SJCRH30 (cell line): Measurements from ENCODE around the gene PTGES3. TPM values are rescaled to one million over a fixed set of nuclear protein-coding genes. Genes with fewer than 3 reads are reported as not detected.
A peak's percentile ranks its signal among the peaks of the same experiment; 100 is the strongest.
"Not testable (repeated sequence)": the region's sequence is repeated elsewhere in the genome, so short reads cannot be mapped to it uniquely, and the experiment has no call there.

ENCODE experiments used
- DNase-seq, 2 experiments: peaks; one replicate each; pipeline ENCODE4 v3.0.0-alpha.2; 2015 to 2020
- H3K27ac ChIP-seq: fragments of 250-450 bp; sonication (Bioruptor Pico); 2 replicates; pipeline ENCODE4 v1.5.1; 2020; ENCODE audit warnings: mild to moderate bottlenecking, moderate library complexity
- H3K27me3 ChIP-seq: fragments of 250-450 bp; sonication (Bioruptor Pico); 2 replicates; pipeline ENCODE4 v1.5.1; 2020; ENCODE audit warnings: mild to moderate bottlenecking, moderate library complexity
- H3K36me3 ChIP-seq: fragments of 250-450 bp; sonication (Bioruptor Pico); 2 replicates; pipeline ENCODE4 v1.5.1; 2020; ENCODE audit warnings: mild to moderate bottlenecking, moderate library complexity
- H3K4me1 ChIP-seq: fragments of 250-450 bp; sonication (Bioruptor Pico); 2 replicates; pipeline ENCODE4 v1.5.1; 2020; ENCODE audit warnings: mild to moderate bottlenecking, moderate library complexity
- H3K4me3 ChIP-seq: fragments of 250-450 bp; sonication (Bioruptor Pico); 2 replicates; pipeline ENCODE4 v1.5.1; 2020; ENCODE audit warnings: mild to moderate bottlenecking, moderate library complexity
- H3K9me3 ChIP-seq: fragments of 250-450 bp; sonication (Bioruptor Pico); replicated peaks from 2 replicates; pipeline ENCODE4 v1.5.1; 2020; ENCODE audit warnings: mild to moderate bottlenecking, moderate library complexity
- total RNA-seq: library from RNA; depleted of rRNA; stranded (reverse); fragments of >200 nt; shearing (Covaris generic); gene quantifications from 2 replicates; pipeline ENCODE4 v1.2.3, GENCODE V29; 2014

The PTGES3 gene
- total RNA-seq, 1 experiment from 2014 or later = 251 TPM

DNA sequence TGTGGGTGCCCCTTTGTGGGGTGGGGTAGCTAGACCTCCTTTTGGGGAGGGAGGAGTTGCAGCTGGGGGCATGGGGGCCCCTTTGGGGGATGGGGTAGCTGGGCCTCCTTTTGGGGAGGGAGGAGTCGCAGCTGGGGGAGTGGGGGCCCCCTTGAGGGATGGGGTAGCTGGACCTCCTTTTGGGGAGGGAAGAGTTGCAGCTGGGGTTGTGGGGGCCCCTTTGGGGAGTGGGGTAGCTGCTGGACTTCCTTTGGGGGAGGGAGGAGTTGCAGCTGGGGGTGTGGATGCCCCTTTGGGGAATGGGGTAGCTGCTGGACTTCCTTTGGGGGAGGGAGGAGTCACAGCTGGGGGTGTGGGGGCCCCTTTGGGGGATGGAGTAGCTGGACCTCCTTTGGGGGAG is 30.1 kb upstream of the PTGES3 start:
- H3K9me3 ChIP-seq = no peaks in the 10 kb centered on the region
- H3K4me1 ChIP-seq = peaks cover 26% of the 10 kb centered on the region
- peaks cover 80% of the 10 kb centered on the region for H3K36me3 ChIP-seq
- no peak overlapping the region for H3K4me3 ChIP-seq
- no peaks in the 10 kb centered on the region for H3K27me3 ChIP-seq
- no peak for DNase-seq
- H3K27ac ChIP-seq = no peak overlapping the region

DNA sequence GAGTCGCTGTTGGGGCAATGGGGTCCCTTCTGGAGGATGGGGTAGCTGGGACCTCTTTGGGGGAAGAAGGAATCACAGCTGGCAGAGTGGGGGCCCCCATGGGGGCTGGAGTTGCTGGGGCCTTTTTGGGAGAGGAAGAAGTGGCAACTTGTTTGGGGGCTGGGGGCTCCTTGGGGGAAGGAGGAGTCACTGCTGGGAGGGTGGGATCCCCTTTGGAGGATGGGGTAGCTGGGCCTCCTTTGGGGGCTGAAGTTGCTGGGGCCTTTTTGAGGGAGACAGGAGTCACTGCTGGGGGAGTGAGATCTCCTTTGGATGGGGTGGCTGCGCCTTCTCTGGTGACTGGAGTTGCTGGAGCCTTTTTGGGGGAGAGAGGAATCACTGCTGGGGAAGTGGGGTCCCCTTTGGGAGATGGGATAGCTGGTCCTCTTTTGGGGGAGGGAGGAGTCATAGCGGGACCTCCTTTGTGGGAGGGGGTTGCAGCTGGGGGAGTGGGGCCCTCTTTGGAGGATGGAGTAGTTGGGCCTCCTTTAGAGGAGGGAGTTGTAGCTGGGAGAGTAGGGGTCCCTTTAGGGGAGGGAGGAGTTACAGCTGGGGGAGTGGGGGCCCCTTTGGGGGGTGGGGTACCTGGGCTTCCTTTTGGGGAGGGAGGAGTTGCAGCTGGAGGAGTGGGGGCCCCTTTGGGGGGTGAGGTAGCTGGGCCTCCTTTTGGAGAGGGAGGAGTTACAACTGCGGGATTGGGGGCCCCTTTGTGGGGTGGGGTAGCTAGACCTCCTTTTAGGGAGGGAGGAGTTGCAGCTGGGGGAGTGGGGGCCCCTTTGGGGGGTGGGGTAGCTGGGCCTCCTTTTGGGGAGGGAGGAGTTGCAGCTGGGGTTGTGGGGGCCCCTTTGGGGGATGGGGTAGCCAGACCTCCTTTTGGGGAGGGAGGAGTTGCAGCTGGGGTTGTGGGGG is 29.1 kb upstream of the PTGES3 start:
- Histone ChIP-seq H3K4me3 (no peak overlapping the region), H3K36me3 (peaks cover 83% of the 10 kb centered on the region), H3K27ac (no peak overlapping the region), H3K4me1 (peaks cover 19% of the 10 kb centered on the region), H3K27me3 (no peaks in the 10 kb centered on the region), H3K9me3 (no peaks in the 10 kb centered on the region)
- no peak for DNase-seq

DNA sequence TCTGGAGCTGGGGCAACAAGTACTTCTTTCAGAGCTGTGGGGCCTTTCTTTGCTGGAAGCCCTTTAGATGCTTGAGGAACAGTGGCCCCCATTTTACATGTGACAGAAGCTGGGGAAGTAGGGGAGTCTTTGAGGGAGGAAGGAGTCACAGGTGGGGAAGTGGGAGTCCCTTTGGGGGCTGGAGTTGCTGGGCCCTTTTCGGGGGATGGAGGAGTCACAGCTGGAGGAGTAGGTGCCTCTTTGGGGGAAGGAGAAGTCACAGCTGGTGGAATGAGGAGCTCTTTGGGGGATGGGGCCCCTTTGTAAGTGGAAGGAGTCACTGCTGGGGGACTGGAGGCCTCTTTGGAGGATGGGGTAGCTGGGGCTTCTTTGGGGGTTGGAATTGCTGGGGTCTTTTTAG is 28.4 kb upstream of the PTGES3 start:
- Histone ChIP-seq H3K4me3 (no peak overlapping the region), H3K27me3 (no peaks in the 10 kb centered on the region), H3K9me3 (no peaks in the 10 kb centered on the region), H3K36me3 (peaks cover 81% of the 10 kb centered on the region), H3K4me1 (peaks cover 11% of the 10 kb centered on the region), H3K27ac (no peak overlapping the region)
- no peak for DNase-seq

GRCh38 chr12:56715798-56716197 is 27.7 kb upstream of the PTGES3 start:
- Histone ChIP-seq H3K9me3 (no peaks in the 10 kb centered on the region), H3K27ac (no peak overlapping the region), H3K4me3 (no peak overlapping the region), H3K36me3 (peaks cover 79% of the 10 kb centered on the region), H3K27me3 (no peaks in the 10 kb centered on the region), H3K4me1 (peaks cover 5% of the 10 kb centered on the region; the same call in 1 of the 2 replicates)
- DNase-seq = no peak

- H3K36me3 ChIP-seq = peaks cover 66% of the 10 kb centered on the region
- no peak for DNase-seq
- no peaks in the 10 kb centered on the region for H3K27me3 ChIP-seq
- H3K4me1 ChIP-seq = 0 out of 2 replicates have a peak, but pooled peaks cover 5% of the 10 kb centered on the region
- H3K4me3 ChIP-seq = no peak overlapping the region
- H3K9me3 ChIP-seq = no peaks in the 10 kb centered on the region
- H3K27ac ChIP-seq = no peak overlapping the region
Measured at GRCh38 chr12:56714431-56714929, 26.4 kb upstream of the PTGES3 start.

DNA sequence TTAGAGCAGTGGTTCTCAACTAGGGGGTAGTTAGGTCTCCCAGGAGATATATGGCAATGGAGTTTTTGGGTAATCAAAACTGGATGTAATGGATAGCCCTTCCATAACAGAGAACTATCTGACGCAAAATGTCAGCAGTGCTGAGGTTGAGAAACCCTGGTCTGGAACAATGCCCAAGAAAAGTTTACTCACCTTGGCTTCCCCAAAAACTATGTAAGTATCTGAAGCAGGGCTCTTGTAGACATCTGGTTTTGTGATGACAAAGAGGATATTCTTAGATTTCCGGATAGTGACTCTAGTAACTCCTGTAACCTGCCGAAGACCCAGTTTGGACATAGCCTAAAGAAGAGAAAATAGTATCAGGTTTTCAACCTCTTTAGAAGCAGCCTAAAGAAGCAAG is 25.3 kb upstream of the PTGES3 start:
- H3K27me3 ChIP-seq = no peaks in the 10 kb centered on the region
- H3K4me1 ChIP-seq = no peaks in the 10 kb centered on the region
- peaks cover 58% of the 10 kb centered on the region for H3K36me3 ChIP-seq
- no peak overlapping the region for H3K27ac ChIP-seq
- DNase-seq = no peak
- no peak overlapping the region for H3K4me3 ChIP-seq
- no peaks in the 10 kb centered on the region for H3K9me3 ChIP-seq

DNA sequence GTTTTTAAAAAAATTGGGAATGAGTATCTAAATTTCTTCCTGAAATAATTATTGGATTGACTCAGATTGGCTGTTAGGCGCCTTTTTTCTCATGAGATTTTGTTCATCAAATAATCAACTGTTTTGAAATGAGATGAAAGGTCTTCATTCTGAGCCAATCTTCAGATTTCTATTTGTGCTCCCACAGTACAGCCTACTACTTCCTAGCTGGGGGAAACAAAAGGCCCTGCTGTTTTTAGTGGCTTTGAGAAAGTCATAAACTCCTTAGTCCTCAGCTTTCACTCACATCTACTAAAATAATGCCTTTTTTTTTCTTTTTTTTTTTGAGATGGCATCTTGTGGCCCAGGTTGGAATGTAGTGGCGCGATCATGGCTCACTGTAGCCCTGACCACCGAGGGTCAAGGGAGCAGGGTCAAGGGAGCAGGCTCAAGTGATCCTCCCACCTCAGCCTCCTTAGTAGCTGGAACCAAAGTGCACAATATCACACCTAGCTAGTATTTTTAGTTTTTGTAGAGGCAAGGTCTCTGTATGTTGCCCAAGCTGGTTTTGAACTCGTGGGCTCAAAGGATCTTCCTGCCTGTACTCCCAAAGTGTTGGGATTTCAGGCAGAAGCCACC is 21.8 kb upstream of the PTGES3 start:
- Histone ChIP-seq H3K4me1 (no peaks in the 10 kb centered on the region), H3K27me3 (no peaks in the 10 kb centered on the region), H3K9me3 (no peaks in the 10 kb centered on the region), H3K36me3 (peaks cover 37% of the 10 kb centered on the region), H3K27ac (no peak overlapping the region), H3K4me3 (no peak overlapping the region)
- no peak for DNase-seq

DNA sequence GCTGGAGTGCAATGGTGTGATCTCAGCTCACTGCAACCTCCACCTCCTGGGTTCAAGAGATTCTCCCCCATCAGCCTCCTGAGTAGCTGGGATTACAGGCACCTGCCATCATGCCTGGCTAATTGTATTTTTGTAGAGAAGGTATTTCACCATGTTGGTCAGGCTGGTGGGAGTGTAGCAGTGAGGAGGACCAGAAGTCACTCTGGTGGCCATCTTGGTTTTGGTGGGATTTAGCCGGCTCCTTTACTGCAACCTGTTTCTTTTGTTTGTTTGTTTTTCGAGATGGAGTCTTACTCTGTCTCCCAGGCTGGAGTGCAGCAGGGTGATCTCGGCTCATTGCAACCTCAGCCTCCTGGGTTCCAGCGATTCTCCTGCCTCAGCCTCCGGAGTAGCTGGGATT is 16.4 kb upstream of the PTGES3 start:
- not testable (repeated sequence) for DNase-seq, H3K4me1 ChIP-seq, H3K27ac ChIP-seq, H3K27me3 ChIP-seq, H3K36me3 ChIP-seq, H3K9me3 ChIP-seq, H3K4me3 ChIP-seq

- Histone ChIP-seq H3K4me1 (peaks cover 19% of the 10 kb centered on the region), H3K4me3 (no peak overlapping the region), H3K27ac (no peak overlapping the region), H3K9me3 (no peaks in the 10 kb centered on the region), H3K36me3 (no peaks in the 10 kb centered on the region), H3K27me3 (no peaks in the 10 kb centered on the region)
- DNase-seq = no peak
Measured at GRCh38 chr12:56699020-56699661, 11.1 kb upstream of the PTGES3 start.

DNA sequence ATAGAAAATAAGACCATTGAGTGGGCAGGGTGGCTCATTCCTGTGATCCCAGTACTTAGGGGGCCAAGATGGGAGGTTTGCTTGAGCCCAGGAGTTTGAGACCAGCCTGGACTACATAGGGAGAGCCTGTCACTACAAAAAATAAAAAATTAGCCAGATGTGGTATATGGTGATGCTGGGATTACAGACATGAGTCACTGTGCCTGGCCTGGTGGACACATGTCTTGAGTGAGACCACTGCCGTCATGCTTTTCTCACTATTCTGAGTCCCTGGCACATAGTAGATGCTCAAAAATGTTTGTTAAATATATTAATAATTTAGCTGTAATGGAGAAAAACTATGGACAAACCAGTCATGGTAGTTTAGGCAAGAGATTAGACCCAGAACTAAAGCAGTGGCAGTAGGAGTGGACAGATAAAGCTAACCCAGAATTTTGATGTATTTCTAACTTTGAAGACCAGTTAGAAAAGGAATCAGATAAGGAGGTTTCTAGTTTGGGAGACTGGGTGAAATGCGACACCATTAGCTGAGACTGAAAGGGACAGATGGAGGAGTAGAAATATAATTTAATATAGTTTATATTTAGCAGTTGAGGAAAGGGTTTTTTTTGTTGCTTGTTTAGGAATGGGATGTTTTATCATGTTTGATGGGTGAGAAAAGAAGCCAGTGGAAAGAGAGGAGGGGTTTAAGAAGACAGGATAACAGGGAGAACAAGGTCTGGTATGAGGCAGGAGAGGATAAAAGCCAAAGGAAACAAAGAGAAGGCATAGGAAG is 7.4 kb upstream of the PTGES3 start:
- H3K27ac ChIP-seq = peak overlapping the region; percentile 83
- peak; percentile 54 to 77 for DNase-seq
- H3K36me3 ChIP-seq = no peaks in the 10 kb centered on the region
- H3K27me3 ChIP-seq = no peaks in the 10 kb centered on the region
- H3K4me3 ChIP-seq = peak overlapping the region; percentile 4; the same call in 1 of the 2 replicates
- no peaks in the 10 kb centered on the region for H3K9me3 ChIP-seq
- H3K4me1 ChIP-seq = peaks cover 19% of the 10 kb centered on the region

DNA sequence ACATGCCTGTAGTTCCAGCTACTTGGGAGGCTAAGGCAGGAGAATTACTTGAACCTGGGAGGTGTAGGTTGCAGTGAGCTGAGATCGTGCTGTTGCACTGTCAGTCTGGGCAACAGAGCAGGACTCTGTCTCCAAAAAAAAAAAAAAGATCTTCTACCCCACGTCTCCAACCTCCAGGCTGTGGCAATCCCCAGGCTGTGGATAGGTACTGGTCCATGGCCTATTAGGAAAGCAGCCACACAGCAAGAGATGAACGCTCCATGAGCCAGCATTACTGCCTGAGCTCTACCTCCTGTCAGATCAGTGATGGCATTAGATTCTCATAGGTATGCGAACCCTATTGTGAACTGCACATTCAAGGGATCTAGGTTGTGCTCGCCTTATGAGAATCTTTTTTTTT is 6.1 kb upstream of the PTGES3 start:
- DNase-seq = no peak
- Histone ChIP-seq H3K4me1 (peaks cover 19% of the 10 kb centered on the region), H3K27me3 (no peaks in the 10 kb centered on the region), H3K36me3 (no peaks in the 10 kb centered on the region), H3K27ac (no peak overlapping the region), H3K4me3 (no peak overlapping the region), H3K9me3 (no peaks in the 10 kb centered on the region)

GRCh38 chr12:56688846-56689109 is 694 bp upstream of the PTGES3 start:
- no peak for DNase-seq
- Histone ChIP-seq H3K9me3 (no peaks in the 10 kb centered on the region), H3K27me3 (no peaks in the 10 kb centered on the region), H3K36me3 (peaks cover 16% of the 10 kb centered on the region; the same call in 1 of the 2 replicates), H3K27ac (peak overlapping the region; percentile 94), H3K4me3 (peak overlapping the region; percentile 92), H3K4me1 (peaks cover 4% of the 10 kb centered on the region)

DNA sequence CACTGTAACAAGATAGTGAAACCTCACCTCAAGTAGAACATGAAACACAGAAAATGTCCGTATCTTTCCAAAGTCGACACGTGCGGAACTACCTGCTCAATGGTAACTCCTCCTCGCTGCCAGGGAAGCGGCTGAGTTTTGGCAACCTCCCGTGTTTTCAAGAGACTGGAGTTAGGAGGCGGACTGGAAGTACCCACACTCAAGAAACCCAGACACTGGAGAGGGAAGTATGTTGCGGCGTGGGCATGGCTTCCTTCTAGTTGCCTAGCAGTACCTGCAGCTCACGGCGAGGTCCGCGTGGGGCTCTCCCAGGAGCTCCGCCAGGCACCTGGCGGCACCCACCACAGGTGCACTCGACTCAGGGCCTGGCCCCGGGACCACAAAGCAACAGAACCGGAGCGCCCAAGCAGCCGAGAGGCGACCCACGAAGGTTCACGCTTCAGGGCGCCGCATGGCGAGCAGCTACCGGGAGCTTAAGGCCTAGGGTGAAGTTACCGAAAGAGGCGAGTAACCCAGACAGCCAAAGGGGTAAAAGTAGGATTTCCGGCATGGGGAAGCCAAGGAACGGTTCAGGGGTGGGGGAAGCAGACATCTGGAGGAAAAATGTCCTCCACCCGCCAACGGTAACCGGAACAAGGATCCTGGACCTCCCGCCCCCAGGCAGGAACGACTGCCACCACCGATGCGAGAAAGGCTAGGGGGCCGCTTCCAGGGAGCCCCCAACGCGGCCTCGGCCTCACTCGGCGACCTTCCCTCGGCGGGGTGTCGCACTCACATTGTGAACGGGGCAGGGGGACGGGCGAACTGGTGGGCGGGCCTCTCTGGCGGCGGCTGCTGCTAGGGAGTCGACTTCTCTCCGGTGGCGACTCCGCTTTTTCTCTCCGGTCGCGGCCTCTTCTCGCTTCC is 608 bp downstream of the PTGES3 start:
- DNase-seq = peak; percentile 24 to 45
- Histone ChIP-seq H3K4me1 (peaks cover 4% of the 10 kb centered on the region), H3K4me3 (peak overlapping the region; percentile 92), H3K36me3 (peaks cover 21% of the 10 kb centered on the region; the same call in 1 of the 2 replicates), H3K9me3 (no peaks in the 10 kb centered on the region), H3K27ac (peak overlapping the region; percentile 94), H3K27me3 (no peaks in the 10 kb centered on the region)
